GM21786 (cell line): ENCODE data around the gene PPP4R3C.
"Not testable (repeated sequence)": the region's sequence is repeated elsewhere in the genome, so short reads cannot be mapped to it uniquely, and the experiment has no call there.

ENCODE experiments used
- ATAC-seq: cut with Tn5 transposase; IDR thresholded peaks from one replicate; pipeline ENCODE4 v1.9.1; 2021; ENCODE audit not compliant: unreplicated experiment

PPP4R3C gene

GRCh38 chrX:27463187-27463586 is at the start of gene PPP4R3C:
Gene PPP4R3C (minus strand): TSS chrX:27463341. CDS start chrX:27463296, 45 bp downstream.
- ATAC-seq, result no peak

- no peak for ATAC-seq
Measured at GRCh38 chrX:27491397-27491796, 28.3 kb upstream of the PPP4R3C start.

- no peak for ATAC-seq
Measured at GRCh38 chrX:27466051-27466450, 2.9 kb upstream of the PPP4R3C start.

- no peak for ATAC-seq
Measured at GRCh38 chrX:27465036-27465435, 1.9 kb upstream of the PPP4R3C start.

- ATAC-seq, result not testable (repeated sequence)
Measured at GRCh38 chrX:27459129-27459528, 4.0 kb downstream of the PPP4R3C start.

GRCh38 chrX:27458544-27458943 is 4.6 kb downstream of the PPP4R3C start:
- not testable (repeated sequence) for ATAC-seq

GRCh38 chrX:27451324-27451723 is 11.8 kb downstream of the PPP4R3C start:
- no peak for ATAC-seq

- no peak for ATAC-seq
Measured at GRCh38 chrX:27446423-27446822, 16.7 kb downstream of the PPP4R3C start.

- no peak for ATAC-seq
Measured at GRCh38 chrX:27445438-27445837, 17.7 kb downstream of the PPP4R3C start.

- peak; percentile 78 for ATAC-seq
Measured at GRCh38 chrX:27444093-27444908, 18.8 kb downstream of the PPP4R3C start.

GRCh38 chrX:27442392-27442791 is 20.7 kb downstream of the PPP4R3C start:
- ATAC-seq, result not testable (repeated sequence)

GRCh38 chrX:27439771-27440170 is 23.4 kb downstream of the PPP4R3C start:
- ATAC-seq, result no peak

GRCh38 chrX:27438937-27439336 is 24.2 kb downstream of the PPP4R3C start:
- ATAC-seq, result no peak

GRCh38 chrX:27435031-27435430 is 28.1 kb downstream of the PPP4R3C start:
- no peak for ATAC-seq
